Adrenal gland (tissue), 5 donors: Measurements from ENCODE around the gene SCML1.

ENCODE experiments used
- CTCF ChIP-seq, 6 experiments: fragments of 450-650 bp in 4 of 6; fragments of 200-600 bp in 2 of 6; sonication (generic) in 1 of 6; IDR thresholded peaks; 1 replicate in 5 of 6; 2 replicates in 1 of 6; pipeline versions ENCODE4 v1.5.1 to v1.8.0; 2016 to 2021; ENCODE audit warnings: antibody characterized with exemption in 6 of 6, mild to moderate bottlenecking in 2 of 6, moderate library complexity in 1 of 6
- POLR2A ChIP-seq, 2 donors: fragments of 450-650 bp; IDR thresholded peaks; one replicate each; pipeline ENCODE4 v1.6.1; 2017; ENCODE audit warnings: antibody characterized with exemption in 2 of 2, mild to moderate bottlenecking in 2 of 2, moderate library complexity in 1 of 2
- donor health status: DM: no; HTN: no; CAD: no.

GRCh38 chrX:17736856-17737709 lies at the start of gene SCML1:
- TF ChIP-seq CTCF (IDR thresholded peaks at IDR 0.05) = no peak
- peak; percentile 71 to 86 for TF ChIP-seq POLR2A (IDR thresholded peaks at IDR 0.05)
